HEK293T (cell line): ENCODE measurements around the gene CLEC16A.

ENCODE experiments used
- CTBP1 ChIP-seq: fragments of 450-650 bp; IDR thresholded peaks from 2 replicates; pipeline ENCODE4 v1.6.1; 2016; ENCODE audit warnings: borderline replicate concordance
- ELF4 ChIP-seq: fragments of 450-650 bp; IDR thresholded peaks from 2 replicates; pipeline ENCODE4 v1.6.1; 2017; ENCODE audit warnings: antibody characterized with exemption
- FOXM1 ChIP-seq: fragments of 450-650 bp; IDR thresholded peaks from 2 replicates; pipeline ENCODE4 v1.6.1; 2017; ENCODE audit warnings: mild to moderate bottlenecking, borderline replicate concordance
- L3MBTL2 ChIP-seq: fragments of 450-650 bp; conservative IDR thresholded peaks from 2 replicates; pipeline ENCODE4 v1.6.1; 2016; ENCODE audit warnings: mild to moderate bottlenecking
- NFRKB ChIP-seq: fragments of 450-650 bp; IDR thresholded peaks from 2 replicates; pipeline ENCODE4 v1.6.1; 2016; ENCODE audit warnings: mild to moderate bottlenecking, moderate library complexity
- SUZ12 ChIP-seq: fragments of 450-650 bp; IDR thresholded peaks from 2 replicates; pipeline ENCODE4 v1.6.1; 2016; ENCODE audit warnings: mild to moderate bottlenecking
- ZNF384 ChIP-seq: fragments of 450-650 bp; IDR thresholded peaks from 2 replicates; pipeline ENCODE4 v1.6.1; 2016

DNA sequence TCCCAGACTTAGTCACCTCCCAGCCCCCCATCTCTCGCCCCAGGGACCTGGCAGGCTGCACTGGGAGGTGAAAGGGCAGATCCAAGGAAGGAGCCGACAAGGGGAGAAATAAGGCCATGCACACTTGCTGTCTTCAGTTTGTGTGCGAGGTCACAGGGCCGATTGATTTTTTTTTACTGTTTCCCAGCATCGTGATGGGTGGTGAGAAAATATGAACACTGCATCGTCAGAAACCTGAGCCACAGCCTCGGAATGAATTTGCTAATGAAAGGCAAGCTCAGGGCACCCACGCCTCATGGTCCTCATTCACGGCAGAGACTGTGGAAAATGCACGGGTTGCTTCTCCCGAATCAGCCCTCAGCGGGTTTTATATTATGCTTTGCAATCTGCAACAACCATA, 213.7 kb downstream of the CLEC16A start:
- TF ChIP-seq NFRKB (no peak), L3MBTL2 (no peak), ZNF384 (no peak), FOXM1 (no peak), ELF4 (no peak), CTBP1 (no peak), SUZ12 (no peak)
